GM19351 (cell line): ENCODE measurements around the gene MRPL54.

Source experiments
- ATAC-seq: cut with Tn5 transposase; IDR thresholded peaks from one replicate; pipeline ENCODE4 v1.9.1; 2021; ENCODE audit warnings: mild to moderate bottlenecking, moderate library complexity; ENCODE audit not compliant: unreplicated experiment

The MRPL54 gene

DNA sequence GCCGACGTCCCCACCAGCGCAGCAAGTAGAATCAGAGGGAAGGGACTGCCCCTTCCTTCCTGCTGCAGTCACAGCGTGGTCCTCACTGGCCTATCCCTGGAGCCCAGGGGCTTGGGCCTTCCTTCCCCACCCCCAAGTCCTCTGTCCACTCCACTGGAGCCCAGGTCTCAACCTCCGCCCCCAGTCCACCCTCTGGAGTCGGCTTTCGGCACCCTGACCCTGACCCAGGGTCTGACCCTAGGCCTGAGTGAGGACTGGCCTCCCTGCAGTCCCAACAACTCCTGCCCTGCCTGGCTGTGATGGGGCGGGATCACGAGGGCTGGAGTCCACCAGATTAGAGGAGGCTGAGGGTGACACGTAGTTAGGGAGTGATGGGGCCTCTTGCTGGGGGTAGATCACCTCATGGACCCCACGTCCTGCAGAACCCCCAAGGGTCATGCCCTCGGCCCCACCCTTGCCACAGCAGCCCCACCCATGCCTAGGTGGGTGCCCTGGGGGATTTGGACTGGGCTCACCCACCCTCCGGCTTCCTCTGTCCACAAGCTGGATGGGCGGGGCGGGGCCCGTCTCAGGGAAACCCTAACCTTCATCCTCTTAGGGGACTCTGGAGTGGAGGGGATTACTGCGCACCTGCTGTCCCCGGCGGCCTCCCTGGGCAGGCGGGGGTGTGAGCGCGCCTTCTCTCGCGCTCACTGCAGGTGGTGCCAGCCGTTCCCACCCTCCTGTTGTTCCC lies 5.7 kb downstream of the MRPL54 start:
- ATAC-seq: no peak

DNA sequence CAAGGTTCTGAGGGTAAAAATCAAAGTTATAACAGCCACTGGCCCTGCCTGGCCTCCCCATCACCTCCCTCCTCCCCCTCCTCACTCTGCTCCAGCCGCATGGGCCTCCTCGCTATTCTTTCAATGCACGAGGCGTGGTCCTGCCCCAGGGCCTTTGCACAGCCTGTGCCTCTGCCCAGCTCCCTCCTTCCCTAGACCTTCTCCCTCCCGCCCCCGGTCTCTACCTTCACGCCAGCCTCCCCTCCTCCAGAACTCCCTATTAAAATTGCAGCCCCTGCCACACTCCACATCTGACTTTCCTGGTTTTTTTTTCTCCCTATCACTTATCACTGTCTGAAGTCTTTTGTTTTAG lies 6.2 kb downstream of the MRPL54 start:
- no peak for ATAC-seq

DNA sequence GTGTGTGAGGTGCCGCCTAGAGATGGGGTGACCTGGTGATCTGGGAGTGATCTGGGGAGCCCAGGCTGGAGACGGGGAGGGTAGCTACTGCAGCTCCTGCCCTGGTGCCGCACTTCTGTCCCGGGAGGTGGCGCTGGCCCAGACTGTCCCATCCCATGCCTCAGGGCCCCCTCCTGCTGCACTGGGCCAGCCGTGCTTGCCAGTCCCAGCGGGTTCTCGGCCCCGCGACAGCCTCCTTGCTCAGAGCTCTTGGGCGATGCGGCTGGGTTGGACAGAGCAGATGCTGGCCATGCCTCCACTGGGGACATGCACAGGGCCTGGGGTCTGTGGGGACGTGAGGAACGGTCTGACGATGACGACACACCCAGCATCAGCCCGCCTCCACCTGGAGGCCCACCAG lies 7.0 kb downstream of the MRPL54 start:
- no peak for ATAC-seq

DNA sequence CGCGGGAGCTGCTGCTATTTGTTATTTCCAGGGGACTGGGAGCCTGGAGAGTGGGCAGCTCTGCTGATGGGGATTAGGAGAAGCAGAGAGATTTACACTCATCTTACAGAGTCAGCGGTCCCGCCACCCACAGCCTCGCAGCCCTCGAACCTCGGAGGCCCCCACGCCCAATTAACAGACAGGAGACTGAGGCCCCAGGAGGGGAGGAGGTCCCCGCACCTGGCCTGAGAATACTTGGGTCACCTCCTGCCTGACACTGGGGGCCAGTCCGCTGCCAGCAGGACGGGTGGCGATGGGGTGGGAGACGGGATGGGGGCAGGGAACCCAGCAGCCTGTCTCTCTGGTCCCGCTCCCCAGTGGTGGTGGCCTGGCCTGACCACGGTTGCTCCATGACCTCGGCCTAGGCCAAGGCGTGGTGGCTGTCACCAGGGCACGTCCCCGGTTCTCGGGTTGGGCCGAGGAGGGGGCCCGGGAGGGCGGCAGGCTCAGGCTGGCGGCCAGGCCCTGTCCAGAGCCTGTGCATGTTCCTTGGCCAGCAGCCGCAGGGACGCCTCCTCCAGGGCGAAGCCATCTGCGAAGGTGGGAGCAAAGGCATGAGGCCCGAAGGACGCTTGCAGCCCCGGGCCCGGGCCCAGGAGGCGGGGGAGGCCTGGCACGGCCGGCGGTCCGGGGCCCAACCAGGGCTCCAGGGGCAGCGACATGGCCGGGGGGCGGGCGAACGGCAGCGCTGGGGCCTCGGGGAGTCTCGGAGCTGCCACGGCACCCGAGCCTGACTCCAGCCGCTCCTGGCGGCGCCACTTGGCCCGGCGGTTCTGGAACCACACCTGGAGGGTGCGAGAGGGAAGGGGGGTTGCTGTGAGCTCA lies 7.9 kb downstream of the MRPL54 start:
- no peak for ATAC-seq

DNA sequence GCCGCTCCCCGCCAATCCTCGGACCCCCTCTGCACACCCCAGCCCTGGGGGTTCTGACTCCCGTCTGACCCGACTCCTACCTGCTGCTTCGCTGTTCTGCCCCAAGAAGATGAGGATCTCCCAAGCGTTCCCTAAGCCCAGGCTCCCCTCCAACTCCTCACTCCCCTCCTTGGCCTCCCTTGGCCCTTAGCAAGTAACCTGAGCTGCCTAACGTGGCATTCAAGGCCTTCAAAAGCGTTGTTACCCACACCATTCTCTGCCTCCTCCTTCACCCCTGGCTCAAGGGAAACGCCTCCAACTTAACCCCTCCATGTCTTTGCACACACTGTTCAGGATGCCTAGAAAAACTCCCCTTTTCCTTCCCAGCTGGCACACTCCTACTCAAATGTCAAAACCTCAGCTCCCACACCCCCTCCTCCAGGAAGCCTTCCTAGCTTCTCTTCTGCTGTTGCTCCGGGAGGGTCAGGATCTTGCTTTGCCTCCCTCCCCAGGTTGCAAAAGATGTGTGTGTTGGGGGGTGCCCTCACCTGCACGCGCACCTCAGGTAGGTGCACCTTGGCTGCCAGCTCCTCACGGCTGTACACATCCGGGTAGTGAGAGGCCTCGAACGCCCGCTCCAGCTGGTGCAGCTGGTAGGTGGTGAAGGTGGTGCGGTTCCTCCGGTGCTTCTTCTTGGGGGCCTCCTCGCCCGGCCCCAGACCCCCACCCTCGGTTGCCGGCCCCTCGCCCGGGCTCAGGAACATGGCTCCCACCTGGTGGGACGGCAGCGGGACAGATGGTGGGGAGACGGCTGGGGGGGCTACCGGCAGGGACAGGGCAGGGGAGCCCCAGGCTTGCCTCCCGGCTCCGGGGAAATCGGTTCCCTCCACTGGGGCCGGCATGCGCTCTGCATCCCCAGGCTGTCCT lies 8.8 kb downstream of the MRPL54 start:
- ATAC-seq: no peak

DNA sequence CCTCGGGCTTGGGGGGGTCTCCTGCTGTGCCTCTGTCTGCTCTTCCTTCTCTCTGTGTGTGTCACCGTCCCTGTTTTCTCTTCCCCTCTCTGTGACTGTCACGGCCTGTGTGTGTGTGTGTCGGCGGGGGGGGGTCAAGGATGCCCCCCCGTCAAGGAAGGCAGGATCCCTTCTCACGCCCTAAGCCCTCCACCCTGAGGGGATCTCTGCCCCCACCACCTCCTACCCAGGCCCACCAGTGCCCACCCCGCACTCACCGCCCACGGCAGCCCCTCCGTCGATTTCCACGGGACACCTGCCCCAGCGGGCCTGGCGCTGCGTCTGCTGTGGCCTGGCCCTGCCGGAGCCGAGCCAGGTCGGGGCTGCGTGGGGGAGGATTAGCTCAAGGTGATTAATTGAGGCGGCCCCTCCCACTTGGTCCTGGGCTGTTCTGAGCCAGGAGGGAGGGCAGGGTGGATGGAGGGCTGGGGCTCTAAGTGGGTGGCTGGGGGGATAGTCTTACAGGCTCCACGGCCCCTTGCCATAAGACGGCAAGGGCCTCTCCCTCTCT lies 9.5 kb downstream of the MRPL54 start, which contains the start of gene RAX2:
TSS of gene RAX2 (minus strand) at position 323 of the 550 bp plus-strand sequence. CDS start 486 bp downstream, outside the sequence.
- no peak for ATAC-seq

DNA sequence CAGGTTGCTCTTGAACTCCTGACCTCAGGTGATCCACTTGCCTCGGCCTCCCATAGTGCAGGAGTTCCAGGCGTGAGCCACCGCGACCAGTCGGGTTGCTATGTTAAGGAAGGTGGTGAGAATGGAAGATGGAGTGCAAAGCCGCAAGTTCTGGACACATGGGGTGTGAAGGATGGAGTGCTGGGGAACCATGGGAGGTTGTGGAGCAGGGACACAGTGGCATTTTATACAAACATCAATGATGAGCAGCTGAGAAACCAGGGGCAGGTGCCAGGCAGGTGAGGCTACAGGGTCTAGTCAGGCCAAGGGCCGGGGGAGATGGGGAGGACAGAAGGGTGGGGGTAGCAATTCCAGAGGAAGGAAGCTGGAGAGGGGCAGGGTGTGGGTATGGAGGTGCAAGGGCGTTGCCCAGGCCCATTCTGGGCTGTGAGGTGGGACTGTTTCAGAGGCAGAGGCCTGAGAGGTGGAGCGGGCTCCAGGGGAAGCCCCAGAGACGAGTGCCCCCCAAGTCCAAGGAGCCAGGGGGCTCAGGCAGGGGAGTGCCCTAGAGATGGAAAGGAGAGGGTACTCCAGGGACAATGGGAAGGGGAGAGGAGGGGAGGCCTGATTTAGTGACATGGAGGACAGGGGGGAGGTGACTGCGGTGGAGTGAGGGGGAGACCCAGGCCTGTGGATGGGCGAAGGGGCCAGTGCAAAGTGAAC lies 11.5 kb downstream of the MRPL54 start:
- no peak for ATAC-seq

DNA sequence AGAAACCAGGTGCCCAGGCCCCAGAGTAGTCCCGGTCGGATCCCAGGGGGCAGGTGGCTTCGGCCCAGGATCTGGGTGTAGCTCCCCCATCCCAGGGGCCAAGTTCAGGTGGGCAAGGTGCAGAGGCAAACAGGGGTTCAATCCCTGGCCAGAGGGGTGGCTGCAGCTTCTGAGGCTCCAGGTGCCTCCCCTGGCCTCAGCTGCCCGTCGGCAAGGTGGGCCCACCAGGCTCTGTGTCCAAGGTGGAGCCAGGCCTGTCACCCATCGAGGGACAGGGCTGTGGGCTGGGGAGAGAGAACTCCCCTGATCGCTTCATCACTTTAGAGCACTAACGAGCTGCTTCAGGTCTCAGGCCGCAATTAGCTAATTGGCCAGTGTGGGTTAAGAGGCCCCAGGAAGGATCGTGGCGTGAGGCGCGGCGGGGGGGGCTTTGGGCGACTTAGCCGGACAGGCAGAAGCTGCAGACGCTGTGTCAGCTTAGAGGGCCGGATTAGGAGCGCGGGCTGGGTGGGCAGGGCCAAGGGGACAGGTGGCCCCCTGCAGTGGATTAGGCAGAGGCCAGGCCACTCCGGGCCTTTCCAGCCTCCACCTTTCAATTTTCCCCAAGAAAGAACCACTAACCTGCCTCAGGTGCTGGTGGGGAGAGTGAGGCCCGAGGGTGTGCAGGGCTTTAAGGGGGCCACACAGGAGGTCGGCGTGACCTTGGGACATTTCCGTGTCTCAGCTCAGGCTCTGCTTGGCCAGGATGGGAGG lies 12.3 kb downstream of the MRPL54 start:
- no peak for ATAC-seq

DNA sequence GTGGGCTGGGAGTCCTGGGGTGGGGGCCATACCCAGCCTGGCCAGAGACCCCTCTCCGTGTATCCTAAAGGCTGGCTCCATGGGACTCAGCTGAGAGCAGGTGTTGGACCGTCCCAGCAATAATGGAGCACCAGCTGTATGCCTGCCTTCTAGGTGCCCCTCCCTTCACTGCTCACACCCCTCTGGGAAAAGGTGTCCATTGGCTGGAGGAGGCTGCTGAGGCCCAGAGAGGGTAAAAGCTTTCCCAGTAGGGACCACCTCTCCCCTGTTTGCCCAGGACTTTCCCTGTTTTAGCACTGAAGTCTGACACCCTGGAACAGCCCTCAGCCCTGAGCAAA lies 12.9 kb downstream of the MRPL54 start:
- no peak for ATAC-seq

DNA sequence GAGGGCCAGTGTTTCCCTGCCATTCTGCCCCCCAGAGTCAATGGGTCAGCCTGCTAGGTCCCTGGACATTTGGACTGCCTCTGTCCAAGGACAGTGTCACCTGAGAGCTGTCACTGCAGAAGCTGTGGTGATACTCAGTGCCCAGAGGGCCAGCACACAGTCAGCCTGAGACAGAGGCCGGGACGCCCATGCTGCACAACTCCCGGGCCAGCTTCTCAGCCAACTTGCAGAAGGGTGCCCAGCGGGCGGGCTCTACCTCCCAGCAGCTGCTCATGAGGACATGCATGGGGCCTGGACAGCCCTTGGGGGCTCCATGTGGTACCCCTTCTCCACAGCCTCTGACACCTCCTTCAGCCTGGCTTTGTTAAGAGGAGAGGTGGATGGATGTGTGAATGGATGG lies 13.3 kb downstream of the MRPL54 start:
- ATAC-seq: no peak

DNA sequence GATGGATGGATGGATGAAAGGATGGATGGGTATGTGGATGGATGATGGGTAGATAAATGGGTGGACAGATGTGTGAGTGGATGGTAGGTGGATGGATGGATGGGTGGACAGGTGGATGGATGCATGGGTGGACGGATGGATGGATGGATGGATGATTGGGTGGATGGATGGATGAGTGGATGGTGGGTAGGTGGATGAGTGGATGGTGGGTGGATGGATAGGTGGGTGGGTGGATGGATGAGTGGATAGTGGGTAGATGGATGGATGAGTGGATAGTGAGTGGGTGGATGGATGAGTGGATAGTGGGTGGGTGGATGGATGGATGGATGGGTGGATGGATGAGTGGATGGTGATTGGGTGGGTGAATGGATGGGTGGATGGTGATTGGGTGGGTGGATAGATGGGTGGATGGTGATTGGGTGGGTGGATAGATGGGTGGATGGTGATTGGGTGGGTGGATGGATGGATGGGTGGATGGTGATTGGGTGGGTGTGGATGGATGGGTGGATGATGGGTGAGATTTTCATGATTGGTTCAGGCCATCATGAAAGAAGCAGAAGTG lies 14.1 kb downstream of the MRPL54 start:
- ATAC-seq: no peak

DNA sequence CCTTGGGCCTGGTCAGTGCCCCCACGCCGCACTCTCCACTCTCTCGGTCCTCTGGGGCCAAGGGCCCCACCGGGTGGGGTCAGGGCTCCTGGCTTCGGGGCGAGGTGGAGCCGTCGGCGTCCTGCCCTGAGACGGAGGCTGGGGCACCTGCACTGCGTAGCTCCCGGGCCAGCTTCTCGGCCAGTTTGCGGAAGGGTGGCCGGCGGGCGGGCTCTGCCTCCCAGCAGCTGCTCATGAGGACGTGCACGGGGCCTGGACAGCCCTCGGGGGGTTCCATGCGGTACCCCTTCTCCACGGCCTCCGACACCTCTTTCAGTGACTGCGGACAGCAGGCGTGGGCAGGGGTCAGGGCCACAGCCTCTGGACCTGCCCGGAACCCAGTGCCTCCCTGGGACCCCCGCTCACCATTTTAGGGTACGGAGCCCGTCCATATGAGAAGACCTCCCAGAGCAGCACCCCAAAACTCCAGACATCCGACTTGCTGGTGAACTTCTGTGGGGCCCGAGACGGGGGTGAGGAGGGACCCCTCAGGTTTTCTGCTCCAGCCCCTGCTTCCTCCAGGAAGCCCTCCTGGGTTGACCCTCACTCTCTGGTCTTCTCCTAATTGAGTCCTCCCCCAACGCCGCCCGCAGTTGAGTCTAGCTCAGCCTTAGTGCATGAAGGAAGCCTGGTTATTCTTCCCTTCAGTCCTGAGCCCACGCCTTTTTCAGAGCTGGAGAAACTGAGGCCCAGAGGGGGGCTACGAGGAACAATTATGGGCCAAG lies 15.8 kb downstream of the MRPL54 start:
- ATAC-seq: no peak

DNA sequence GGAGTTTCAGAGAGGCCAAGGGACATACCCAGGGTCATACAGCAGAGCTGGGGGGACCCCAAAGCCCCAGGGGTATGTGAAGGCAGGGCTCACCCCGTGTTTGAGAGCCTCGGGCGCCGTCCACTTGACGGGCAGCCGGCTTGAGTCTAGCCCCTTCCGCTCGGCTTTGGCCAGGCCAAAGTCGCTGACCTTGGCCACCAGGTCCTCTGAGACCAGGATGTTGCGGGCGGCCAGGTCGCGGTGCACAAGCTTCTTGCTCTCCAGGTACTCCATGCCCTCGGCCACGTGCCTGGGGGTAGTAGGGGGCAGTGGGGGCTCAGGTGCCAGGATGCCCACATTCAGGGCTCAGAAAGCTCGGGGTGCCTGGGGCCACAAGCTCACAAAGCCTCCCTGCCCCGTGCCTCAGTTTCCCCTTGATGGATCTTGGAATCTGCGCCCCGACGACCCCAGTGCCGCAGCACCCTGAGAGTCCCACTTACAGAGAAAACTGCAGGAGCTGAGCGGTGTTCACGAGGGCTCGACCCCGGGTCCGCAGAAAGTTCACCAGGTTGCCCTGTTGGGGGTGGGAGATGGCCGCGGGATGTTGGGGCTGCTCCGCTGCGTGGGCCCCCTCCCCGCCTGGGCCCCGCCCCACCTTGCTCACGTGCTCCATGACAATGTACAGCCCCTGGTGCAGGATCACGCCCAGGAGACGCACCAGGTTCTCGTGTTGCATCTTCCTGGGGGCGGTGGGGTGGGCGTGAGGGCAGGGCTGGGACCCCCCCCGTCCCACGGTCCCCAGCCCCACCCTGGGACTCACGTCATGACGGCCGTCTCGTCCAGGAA lies 16.6 kb downstream of the MRPL54 start:
- no peak for ATAC-seq

DNA sequence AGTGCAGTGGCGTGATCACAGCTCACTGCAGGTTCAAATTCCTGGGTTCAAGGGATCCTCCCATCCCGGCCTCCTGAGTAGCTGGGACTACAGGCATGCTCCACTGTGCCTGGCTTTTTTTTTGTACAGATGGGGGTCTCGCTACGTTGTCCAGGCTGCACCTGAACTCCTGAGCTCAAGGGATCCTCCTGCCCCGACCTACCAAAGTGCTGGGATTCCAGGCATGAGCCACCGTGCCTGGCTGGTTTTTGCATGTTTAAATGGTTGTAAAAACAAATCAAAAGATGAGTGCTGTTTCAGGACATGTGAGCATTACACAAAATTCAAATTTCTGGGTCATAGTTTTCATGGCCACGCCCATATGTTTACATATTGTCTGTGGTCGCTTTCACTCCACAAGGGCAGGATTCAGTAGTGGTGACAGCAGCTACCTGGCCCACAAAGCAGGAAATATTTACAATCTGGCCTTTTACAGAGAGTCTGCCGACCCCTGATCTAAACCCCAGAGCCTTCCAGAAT lies 18.4 kb downstream of the MRPL54 start:
- no peak for ATAC-seq

DNA sequence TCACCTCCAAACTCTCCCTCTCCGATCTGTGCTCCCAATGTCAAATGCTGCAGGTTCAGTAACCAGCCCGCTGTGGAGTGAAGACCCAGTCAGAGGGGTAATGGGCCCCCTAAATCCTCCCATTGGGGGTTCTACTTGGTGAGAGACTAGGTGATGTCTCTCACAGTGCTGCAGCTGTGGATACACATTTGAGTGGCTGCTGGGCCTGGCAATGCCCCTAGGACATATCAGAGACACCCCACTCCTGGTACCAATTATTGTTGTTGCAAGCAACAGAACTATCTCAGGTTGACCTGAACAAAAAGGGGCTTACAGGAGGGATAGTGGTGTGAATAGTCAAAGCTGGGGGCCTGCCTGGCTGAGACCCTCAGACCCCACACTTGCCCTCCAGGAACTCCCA lies 19.1 kb downstream of the MRPL54 start:
- no peak for ATAC-seq

DNA sequence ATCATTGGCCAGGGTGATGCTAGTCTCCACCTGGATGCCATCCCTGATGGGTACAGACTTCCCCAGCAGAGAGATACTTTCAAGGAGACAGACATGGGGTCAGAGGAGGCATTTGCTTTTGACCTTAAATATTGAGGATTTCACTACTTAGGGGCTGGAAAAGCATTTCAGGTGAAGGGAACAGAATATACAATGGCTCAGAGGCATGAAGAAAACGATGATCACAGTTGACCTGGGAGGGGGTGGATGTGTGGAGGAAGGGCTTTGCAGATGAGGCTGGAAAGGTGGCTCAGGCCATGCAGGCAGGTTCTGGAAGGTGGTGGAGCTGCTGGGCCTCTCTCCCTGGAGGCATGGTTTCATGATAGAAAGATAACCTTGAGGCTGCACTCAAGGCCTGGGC lies 19.8 kb downstream of the MRPL54 start:
- no peak for ATAC-seq

DNA sequence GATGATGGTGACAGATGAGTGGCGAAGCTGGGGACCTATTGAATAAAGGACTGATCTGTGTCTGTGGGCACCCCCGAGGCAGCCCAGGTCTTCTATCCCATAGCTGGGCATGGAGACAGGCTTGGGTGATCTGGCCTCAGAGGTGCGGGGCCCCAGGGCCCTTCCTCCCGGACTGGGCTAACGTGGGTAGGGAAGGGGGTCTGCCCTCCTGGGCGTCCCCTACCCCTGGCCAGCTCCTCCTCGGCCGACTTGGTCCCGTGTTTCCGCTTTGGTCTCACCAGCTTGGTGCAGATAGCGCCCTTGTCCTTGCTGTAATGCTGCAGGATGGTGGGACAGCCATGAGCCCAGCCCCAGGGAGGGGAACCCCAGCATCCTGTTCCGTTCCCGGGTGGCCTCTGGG lies 20.4 kb downstream of the MRPL54 start:
- no peak for ATAC-seq
